ENCODE data around the gene GCAT. TPM values are rescaled to one million over a fixed set of nuclear protein-coding genes. Genes with fewer than 3 reads are reported as not detected.

Gene GCAT
- total RNA-seq, result 10 to 100 TPM; 37.8 to 92.7 TPM

DNA sequence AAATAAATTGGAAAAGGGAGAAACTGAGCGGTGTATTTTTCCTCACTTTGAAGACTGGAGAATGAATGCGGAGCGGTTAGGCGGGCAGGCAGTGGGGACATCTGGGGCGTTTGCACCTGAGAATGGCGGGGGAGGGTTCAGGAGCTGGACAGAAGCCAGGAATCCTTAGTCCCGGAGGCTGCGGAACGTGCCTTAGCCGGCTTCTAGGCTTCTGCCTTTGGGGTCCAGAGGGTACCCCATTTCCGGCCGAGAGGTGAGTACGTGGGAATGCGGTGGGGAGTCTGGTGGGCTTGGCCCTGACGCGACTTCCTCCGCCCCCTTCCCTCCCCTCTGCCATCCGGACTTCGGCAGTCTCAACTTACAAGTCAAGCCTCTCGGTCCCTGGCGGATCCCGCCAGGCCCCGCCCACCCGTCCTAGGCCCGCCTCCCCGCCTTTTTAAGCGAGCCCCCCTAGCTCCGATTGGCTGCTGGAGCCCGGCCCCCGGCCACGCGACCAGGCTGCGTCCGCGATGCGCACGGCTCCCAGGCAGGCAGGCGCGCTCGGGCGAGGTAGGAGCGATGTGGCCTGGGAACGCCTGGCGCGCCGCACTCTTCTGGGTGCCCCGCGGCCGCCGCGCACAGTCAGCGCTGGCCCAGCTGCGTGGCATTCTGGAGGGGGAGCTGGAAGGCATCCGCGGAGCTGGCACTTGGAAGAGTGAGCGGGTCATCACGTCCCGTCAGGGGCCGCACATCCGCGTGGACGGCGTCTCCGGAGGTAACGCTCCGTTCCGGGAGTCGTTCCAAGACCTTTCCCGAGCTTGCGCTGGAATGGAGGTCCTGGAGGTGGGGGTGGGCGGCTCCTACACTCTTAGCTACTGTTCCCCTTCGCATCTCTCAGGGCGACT lies at the start of gene GCAT:
TSS of gene GCAT (plus strand) at position 525 of the 884 bp plus-strand sequence. CDS start at position 559, 34 bp downstream.
- Histone ChIP-seq H3K27me3 (replicated peaks; ENCODE audit: insufficient read depth) (no peaks in the 10 kb centered on the region), H3K4me1 (replicated peaks) (no peaks in the 10 kb centered on the region), H3K4me3 (peak within 1 kb of the TSS; percentile 54 to 64), H3K27ac (peak within 1 kb of the TSS; percentile 91 to 94), H3K9me3 (no peaks in the 10 kb centered on the region), H3K36me3 (peaks cover 0 to under 1% of the 10 kb centered on the region in 2 donors)
- TF ChIP-seq POLR2A (IDR thresholded peaks at IDR 0.05) (peak; percentile 92), CTCF (IDR thresholded peaks at IDR 0.05) (peak in 1 of 4 experiments; percentile 15), POLR2AphosphoS5 (IDR thresholded peaks at IDR 0.05) (peak; percentile 89)
- intact Hi-C loops (cut with DNase I), result no loop called here
- WGBS, result 0% methylated on average over 60 of the region's 73 CpGs
- DNase-seq (ENCODE audit: low spot score), result peak; percentile 97

GRCh38 chr22:37758694-37759093 lies 49.0 kb upstream of the GCAT start:
- H3K36me3 ChIP-seq, result peaks cover 0 to 18% of the 10 kb centered on the region in 2 donors
- no peaks in the 10 kb centered on the region for H3K9me3 ChIP-seq
- peaks cover 3% of the 10 kb centered on the region for H3K4me1 ChIP-seq (replicated peaks)
- H3K27me3 ChIP-seq (replicated peaks; ENCODE audit: insufficient read depth), result no peaks in the 10 kb centered on the region
- no peak overlapping the region for H3K4me3 ChIP-seq
- 83% methylated on average over 10 of the region's 10 CpGs for WGBS
- intact Hi-C loops (cut with DNase I), result no loop called here
- TF ChIP-seq POLR2AphosphoS5 (IDR thresholded peaks at IDR 0.05) (no peak), POLR2A (IDR thresholded peaks at IDR 0.05) (no peak), CTCF (IDR thresholded peaks at IDR 0.05) (no peak)
- no peak overlapping the region for H3K27ac ChIP-seq
- DNase-seq (ENCODE audit: low spot score), result no peak

DNA sequence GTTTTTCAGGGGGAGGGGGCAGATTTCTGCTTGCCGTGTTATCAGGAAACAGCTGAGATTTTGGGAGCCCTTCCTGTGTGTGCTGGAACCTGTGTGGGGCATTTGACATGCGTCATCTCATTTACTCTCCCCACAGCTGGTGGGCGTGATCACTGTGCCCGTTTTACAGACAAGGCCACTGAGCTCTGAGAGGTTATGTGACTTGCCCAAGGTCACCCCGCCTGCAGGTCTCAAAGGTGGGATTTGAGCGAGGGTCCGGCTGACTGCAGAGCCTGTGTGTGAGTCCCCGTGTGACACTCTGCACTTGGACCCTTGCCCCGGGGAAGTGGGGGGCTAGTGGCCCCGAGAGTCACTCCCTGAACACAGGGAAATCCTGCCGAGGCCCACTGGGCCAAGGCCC lies 48.5 kb upstream of the GCAT start:
- 93% methylated on average over 11 of the region's 11 CpGs for WGBS
- DNase-seq (ENCODE audit: low spot score), result no peak
- no peak overlapping the region for H3K27ac ChIP-seq
- intact Hi-C loops (cut with DNase I), result no loop called here
- no peaks in the 10 kb centered on the region for H3K27me3 ChIP-seq (replicated peaks; ENCODE audit: insufficient read depth)
- H3K36me3 ChIP-seq, result peaks cover 0 to 18% of the 10 kb centered on the region in 2 donors
- H3K9me3 ChIP-seq, result no peaks in the 10 kb centered on the region
- TF ChIP-seq CTCF (IDR thresholded peaks at IDR 0.05) (no peak), POLR2A (IDR thresholded peaks at IDR 0.05) (no peak), POLR2AphosphoS5 (IDR thresholded peaks at IDR 0.05) (no peak)
- no peak overlapping the region for H3K4me3 ChIP-seq
- no peaks in the 10 kb centered on the region for H3K4me1 ChIP-seq (replicated peaks)

- H3K4me1 ChIP-seq (replicated peaks), result no peaks in the 10 kb centered on the region
- no peaks in the 10 kb centered on the region for H3K27me3 ChIP-seq (replicated peaks; ENCODE audit: insufficient read depth)
- intact Hi-C loops (cut with DNase I), result no loop called here
- DNase-seq (ENCODE audit: low spot score), result no peak
- no peaks in the 10 kb centered on the region for H3K9me3 ChIP-seq
- TF ChIP-seq POLR2A (IDR thresholded peaks at IDR 0.05) (no peak), POLR2AphosphoS5 (IDR thresholded peaks at IDR 0.05) (peak; percentile 66)
- H3K27ac ChIP-seq, result no peak overlapping the region
- 76% methylated on average over 3 of the region's 3 CpGs for WGBS
- peaks cover 0 to 18% of the 10 kb centered on the region in 2 donors for H3K36me3 ChIP-seq
- no peak overlapping the region for H3K4me3 ChIP-seq
Measured at GRCh38 chr22:37760152-37760551, 47.6 kb upstream of the GCAT start.

DNA sequence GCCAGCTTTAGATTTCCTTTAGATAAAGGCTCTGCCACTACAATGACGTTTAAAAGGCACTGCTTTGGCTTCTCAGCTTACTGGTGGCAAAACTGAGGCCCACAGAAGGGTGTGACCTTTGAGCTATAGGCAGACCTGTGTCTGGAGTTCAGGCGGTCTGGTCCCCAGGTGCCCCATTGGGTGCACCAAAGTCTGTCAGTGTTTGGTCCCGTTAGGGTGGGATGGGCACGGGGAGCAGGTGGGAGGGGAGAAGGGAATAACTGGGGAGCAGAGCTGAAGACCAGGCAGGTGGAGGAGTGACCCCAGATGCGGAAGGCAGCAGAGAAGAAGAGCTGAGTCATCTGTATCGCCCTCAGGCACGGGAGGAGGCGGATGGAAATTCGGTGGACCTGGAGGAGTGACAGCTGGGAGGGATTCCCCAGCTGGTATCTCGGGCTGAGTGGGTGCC lies 45.3 kb upstream of the GCAT start:
- TF ChIP-seq CTCF (IDR thresholded peaks at IDR 0.05) (no peak), POLR2AphosphoS5 (IDR thresholded peaks at IDR 0.05) (no peak), POLR2A (IDR thresholded peaks at IDR 0.05) (no peak)
- WGBS, result 71% methylated on average over 10 of the region's 10 CpGs
- H3K4me3 ChIP-seq, result no peak overlapping the region
- H3K27ac ChIP-seq, result no peak overlapping the region
- no peaks in the 10 kb centered on the region for H3K4me1 ChIP-seq (replicated peaks)
- no peaks in the 10 kb centered on the region for H3K27me3 ChIP-seq (replicated peaks; ENCODE audit: insufficient read depth)
- intact Hi-C loops (cut with DNase I), result no loop called here
- no peak for DNase-seq (ENCODE audit: low spot score)
- no peaks in the 10 kb centered on the region for H3K9me3 ChIP-seq
- H3K36me3 ChIP-seq, result peaks cover 0 to 15% of the 10 kb centered on the region in 2 donors
